GM12878 (cell line): ENCODE results near the gene RIMBP2. TPM values are rescaled to one million over a fixed set of nuclear protein-coding genes. Genes with fewer than 3 reads are reported as not detected.

Experiments used
- ATAC-seq: fragments of 200-7000 bp; cut with Tn5 transposase; 3 replicates; pipeline ENCODE4 v1.9.1; 2020; ENCODE audit warnings: mild to moderate bottlenecking, moderate library complexity
- BruUV-seq: library from RNA; stranded (reverse); fragments of 400-500 nt; replicated peaks from 2 replicates; lab custom pipeline; 2021; lab: Mats Ljungman, UMichigan
- CTCF ChIA-PET: fragments of 300-600 bp; sonication (Branson Sonifier 250); formaldehyde crosslinking; extraction: SDS; loops from one replicate; lab custom pipeline; 2021; ENCODE audit warnings: inconsistent platforms; lab: Yijun Ruan, JAX
- POLR2A ChIA-PET: fragments of 350-600 bp; formaldehyde crosslinking; extraction: SDS; loops from one replicate; lab custom pipeline; 2021; ENCODE audit warnings: inconsistent platforms; lab: Charles Lee
- RAD21 ChIA-PET: fragments of 300-600 bp; sonication (Branson Sonifier 250); formaldehyde crosslinking; loops from one replicate; lab custom pipeline; 2023; ENCODE audit warnings: antibody characterized with exemption; ENCODE audit not compliant: unreplicated experiment; lab: Charles Lee
- SMC1A ChIA-PET: fragments of 300-600 bp; sonication (Branson Sonifier 250); formaldehyde crosslinking; loops from one replicate; lab custom pipeline; 2023; ENCODE audit not compliant: unreplicated experiment, uncharacterized antibody; lab: Charles Lee
- DNase-seq: peaks from one replicate; pipeline ENCODE4 v3.0.0-alpha.2; 2011; ENCODE audit warnings: low read depth, low spot score
- FAIRE-seq: peaks from 3 replicates; lab custom pipeline; 2011; peaks lifted over from hg19 to GRCh38; lab: Jason Lieb, UNC
- H2AFZ ChIP-seq: 2 replicates; pipeline ENCODE4 v1.6.0; 2011; ENCODE audit warnings: low read depth, low read length, control low read depth; ENCODE audit not compliant: control insufficient read depth
- H3K27ac ChIP-seq: 2 replicates; pipeline ENCODE4 v1.5.1; 2011; ENCODE audit warnings: control low read depth; ENCODE audit not compliant: control insufficient read depth, insufficient read depth
- H3K27me3 ChIP-seq, 2 experiments: replicated peaks in 1 of 2; 2 replicates each; pipeline versions ENCODE4 v1.6.0 to v1.6.1; 2011; ENCODE audit warnings: low read length in 1 of 2; ENCODE audit not compliant: control insufficient read depth in 2 of 2, insufficient read depth in 2 of 2
- H3K36me3 ChIP-seq, 2 experiments: 2 replicates each; pipeline ENCODE4 v1.5.1; 2011; ENCODE audit warnings: low read length in 1 of 2; ENCODE audit not compliant: control insufficient read depth in 2 of 2, insufficient read depth in 2 of 2
- H3K4me1 ChIP-seq: 2 replicates; pipeline ENCODE4 v1.6.1; 2011; ENCODE audit warnings: mild to moderate bottlenecking, low read length, moderate library complexity, mixed read lengths; ENCODE audit not compliant: control insufficient read depth, insufficient read depth
- H3K4me2 ChIP-seq: 2 replicates; pipeline ENCODE4 v1.6.0; 2011; ENCODE audit warnings: control low read depth; ENCODE audit not compliant: control insufficient read depth, insufficient read depth
- H3K4me3 ChIP-seq: fragments of 200-600 bp; sonication (generic); 2 replicates; pipeline ENCODE4 v1.5.1; 2016
- H3K79me2 ChIP-seq: 2 replicates; pipeline ENCODE4 v1.6.0; 2011; ENCODE audit warnings: low read length; ENCODE audit not compliant: control insufficient read depth, insufficient read depth
- H3K9ac ChIP-seq: 2 replicates; pipeline ENCODE4 v1.8.0; 2011; ENCODE audit warnings: low read length, control low read depth, mixed read lengths; ENCODE audit not compliant: control insufficient read depth, insufficient read depth
- H3K9me3 ChIP-seq: replicated peaks from 3 replicates; pipeline ENCODE4 v1.5.1; 2011; ENCODE audit warnings: mild to moderate bottlenecking, low read length; ENCODE audit not compliant: control insufficient read depth, insufficient read depth
- H4K20me1 ChIP-seq: 2 replicates; pipeline ENCODE4 v1.6.0; 2011; ENCODE audit not compliant: control insufficient read depth, insufficient read depth
- ATF3 ChIP-seq: IDR thresholded peaks from 2 replicates; pipeline ENCODE4 v1.6.1; 2011; ENCODE audit warnings: low read depth, mild to moderate bottlenecking, low read length, moderate library complexity, borderline replicate concordance; ENCODE audit errors: extremely low read depth
- BRCA1 ChIP-seq: IDR thresholded peaks from 2 replicates; pipeline ENCODE4 v1.6.1; 2011; ENCODE audit warnings: low read depth, low read length, improper control_type of control experiment
- GATAD2B ChIP-seq: fragments of 450-650 bp; conservative IDR thresholded peaks from 2 replicates; pipeline ENCODE4 v1.6.1; 2017; ENCODE audit warnings: low read depth, mild to moderate bottlenecking, moderate library complexity
- HCFC1 ChIP-seq: fragments of 150-350 bp; IDR thresholded peaks from 2 replicates; pipeline ENCODE4 v1.6.1; 2014; ENCODE audit warnings: low read length
- HDGF ChIP-seq: fragments of 450-650 bp; IDR thresholded peaks from 2 replicates; pipeline ENCODE4 v1.6.1; 2016; ENCODE audit warnings: antibody characterized with exemption
- JUNB ChIP-seq: IDR thresholded peaks from 2 replicates; pipeline ENCODE4 v1.6.1; 2016; ENCODE audit warnings: antibody characterized with exemption, mild to moderate bottlenecking
- MEF2B ChIP-seq: fragments of 450-650 bp; IDR thresholded peaks from 2 replicates; pipeline ENCODE4 v1.6.1; 2018; ENCODE audit warnings: mild to moderate bottlenecking, moderate library complexity; ENCODE audit not compliant: partially characterized antibody, poor library complexity, severe bottlenecking
- MLLT1 ChIP-seq: fragments of 450-650 bp; IDR thresholded peaks from 2 replicates; pipeline ENCODE4 v1.6.1; 2016; ENCODE audit warnings: mild to moderate bottlenecking
- NKRF ChIP-seq: fragments of 450-650 bp; conservative IDR thresholded peaks from 2 replicates; pipeline ENCODE4 v1.6.1; 2017; ENCODE audit warnings: mild to moderate bottlenecking, moderate library complexity
- NR2C2 ChIP-seq: IDR thresholded peaks from 2 replicates; pipeline ENCODE4 v1.6.1; 2011; ENCODE audit warnings: borderline replicate concordance, low read depth; ENCODE audit not compliant: control insufficient read depth, insufficient read length
- NRF1 ChIP-seq: conservative IDR thresholded peaks from 2 replicates; pipeline ENCODE4 v1.6.1; 2011; ENCODE audit warnings: mild to moderate bottlenecking, low read depth, low read length, improper control_type of control experiment
- PAX5 ChIP-seq: IDR thresholded peaks from 2 replicates; pipeline ENCODE4 v1.6.1; 2011; ENCODE audit warnings: low read depth, low read length, borderline replicate concordance
- PBX3 ChIP-seq: IDR thresholded peaks from 2 replicates; pipeline ENCODE4 v1.6.1; 2011; ENCODE audit warnings: mild to moderate bottlenecking, low read depth, low read length, moderate library complexity; ENCODE audit not compliant: insufficient replicate concordance
- RELA ChIP-seq: fragments of 450-650 bp; IDR thresholded peaks from 2 replicates; pipeline ENCODE4 v1.8.0; 2014; ENCODE audit warnings: borderline replicate concordance; ENCODE audit not compliant: partially characterized antibody
- SIX5 ChIP-seq: IDR thresholded peaks from 2 replicates; pipeline ENCODE4 v1.6.1; 2011; ENCODE audit warnings: mild to moderate bottlenecking, low read depth, low read length, moderate library complexity; ENCODE audit not compliant: severe bottlenecking
- TCF7 ChIP-seq: IDR thresholded peaks from 2 replicates; pipeline ENCODE4 v1.6.1; 2014; ENCODE audit warnings: antibody characterized with exemption, borderline replicate concordance
- WGBS: methylation state at CpG from one replicate; pipeline ENCODE4 v1.1.6; 2016; ENCODE audit warnings: low lambda C conversion rate; ENCODE audit not compliant: insufficient replicate concordance, insufficient coverage; ENCODE audit errors: missing lambda C conversion rate; 5-methylcytosine and 5-hydroxymethylcytosine counted together
- in situ Hi-C: fragments of 300-500 bp; cut with MboI; formaldehyde crosslinking; loops from 9 replicates; pipeline ENCODE4 v1.14.3; 2018; ENCODE audit warnings: mixed read lengths
- intact Hi-C: fragments of 100-400 bp; cut with micrococcal nuclease; formaldehyde crosslinking; loops from one replicate; pipeline ENCODE4 v1.14.2; 2022; ENCODE audit not compliant: unreplicated experiment
- polyA plus RNA-seq, 11 experiments: library from polyadenylated mRNA; depleted of rRNA in 4 of 11; unstranded in 6 of 11; stranded (reverse) in 5 of 11; fragments of >200 nt; fragmentation: Nextera tagmentation in 4 of 11; fragmentation: Illumina TruSeq in 1 of 11; extraction: Ambion mirVana in 4 of 11; extraction: Trizol in 1 of 11; gene quantifications; 1 replicate in 1 of 11; 2 replicates in 10 of 11; pipeline versions ENCODE4 v1.2.1 to v1.2.3, GENCODE V29; 2011 to 2016; ENCODE audit warnings: inconsistent platforms in 2 of 11, missing spikeins in 2 of 11, low read depth in 1 of 11
- total RNA-seq, 4 experiments: library from RNA; depleted of rRNA in 3 of 4; stranded (reverse); fragments of >200 nt in 3 of 4; fragmentation: Illumina TruSeq in 1 of 4; extraction: Trizol in 1 of 4; gene quantifications; 2 replicates each; pipeline versions ENCODE4 v1.2.1 to v1.2.3, GENCODE V29; 2013 to 2021

Gene RIMBP2
- total and polyA plus RNA-seq, 10 of the 15 experiments (the other 5 are each of a cell fraction or from before 2014, with no cell fraction given) = 0.04 to 2.9 (median 0.07) TPM; not detected in 1

- H3K27me3 ChIP-seq = no peaks in the 10 kb centered on the region
- H3K9ac ChIP-seq = no peak overlapping the region
- ChIA-PET POLR2A (no interaction called here), SMC1A (no interaction called here), CTCF (no interaction called here), RAD21 (no interaction called here)
- H3K4me2 ChIP-seq = no peak overlapping the region
- no peak overlapping the region for H2AFZ ChIP-seq
- DNase-seq (no peak), FAIRE-seq (no peak), ATAC-seq (no peak)
- BruUV-seq = no TSS peak
- in situ Hi-C loops = no loop called here
- H3K4me3 ChIP-seq = no peak overlapping the region
- intact Hi-C loops = no loop called here
- H3K79me2 ChIP-seq = no peaks in the 10 kb centered on the region
- H3K36me3 ChIP-seq = no peaks in the 10 kb centered on the region
- no peaks in the 10 kb centered on the region for H4K20me1 ChIP-seq
- TF ChIP-seq HDGF (no peak), PBX3 (no peak), PAX5 (no peak), TCF7 (no peak), HCFC1 (no peak), JUNB (no peak), MEF2B (no peak), NR2C2 (no peak), BRCA1 (no peak), MLLT1 (no peak), RELA (no peak), NRF1 (no peak), NKRF (no peak), ATF3 (no peak), GATAD2B (no peak), SIX5 (no peak)
- WGBS = 22% methylated on average over 5 of the region's 5 CpGs
- H3K9me3 ChIP-seq = no peaks in the 10 kb centered on the region; the same call in 2 of the 3 replicates
- H3K4me1 ChIP-seq = no peaks in the 10 kb centered on the region
- H3K27ac ChIP-seq = no peak overlapping the region
These were observed 160.9 kb downstream of the RIMBP2 start for GRCh38 chr12:130555221-130555620.
